Stimulated activated CD4-positive, alpha-beta T cell treated with anti-CD3 and anti-CD28 coated beads, Interleukin-4, amount 100 ng/mL, for 1 hour (primary cell): Measurements from ENCODE around the gene ZNRF3.
"Not testable (repeated sequence)": the region's sequence is repeated elsewhere in the genome, so short reads cannot be mapped to it uniquely, and the experiment has no call there.

Source experiments
- DNase-seq: peaks from one replicate; pipeline ENCODE4 v3.0.0-alpha.2; 2020

ZNRF3 gene

GRCh38 chr22:28884747-28885350 is 1.5 kb downstream of the ZNRF3 start:
- no peak for DNase-seq

GRCh38 chr22:28885939-28886338 is 2.6 kb downstream of the ZNRF3 start:
- no peak for DNase-seq

GRCh38 chr22:28886679-28887078 is 3.3 kb downstream of the ZNRF3 start:
- DNase-seq = not testable (repeated sequence)

- DNase-seq = no peak
Observed at GRCh38 chr22:28887725-28888459, 4.5 kb downstream of the ZNRF3 start.

GRCh38 chr22:28889478-28890024 is 6.2 kb downstream of the ZNRF3 start:
- DNase-seq = no peak

GRCh38 chr22:28891156-28891733 is 7.9 kb downstream of the ZNRF3 start:
- DNase-seq = no peak

- no peak for DNase-seq
Observed at GRCh38 chr22:28892175-28892731, 8.9 kb downstream of the ZNRF3 start.

- no peak for DNase-seq
Observed at GRCh38 chr22:28893810-28894209, 10.4 kb downstream of the ZNRF3 start.

GRCh38 chr22:28894334-28894733 is 11.0 kb downstream of the ZNRF3 start:
- no peak for DNase-seq

- no peak for DNase-seq
Observed at GRCh38 chr22:28894807-28895206, 11.4 kb downstream of the ZNRF3 start.

GRCh38 chr22:28896611-28897010 is 13.2 kb downstream of the ZNRF3 start:
- no peak for DNase-seq

GRCh38 chr22:28898233-28898629 is 14.9 kb downstream of the ZNRF3 start:
- no peak for DNase-seq

- peak; percentile 11 for DNase-seq
Observed at GRCh38 chr22:28899199-28899853, 16.0 kb downstream of the ZNRF3 start.

GRCh38 chr22:28900379-28900925 is 17.1 kb downstream of the ZNRF3 start:
- no peak for DNase-seq

GRCh38 chr22:28902490-28902889 is 19.1 kb downstream of the ZNRF3 start:
- no peak for DNase-seq

- DNase-seq = no peak
Observed at GRCh38 chr22:28903080-28903479, 19.7 kb downstream of the ZNRF3 start.

GRCh38 chr22:28903729-28904128 is 20.4 kb downstream of the ZNRF3 start:
- no peak for DNase-seq

GRCh38 chr22:28904211-28904896 is 21.0 kb downstream of the ZNRF3 start:
- DNase-seq = no peak

- DNase-seq = no peak
Observed at GRCh38 chr22:28905256-28905832, 22.0 kb downstream of the ZNRF3 start.

GRCh38 chr22:28906312-28906711 is 22.9 kb downstream of the ZNRF3 start:
- no peak for DNase-seq

- peak; percentile 45 for DNase-seq
Observed at GRCh38 chr22:28907311-28908008, 24.1 kb downstream of the ZNRF3 start.
